NCI-H2081 treated with DMSO at 0.1 percent for 48 hours (cell line): ENCODE results near the gene PRAC1.
"Not testable (repeated sequence)": the region's sequence is repeated elsewhere in the genome, so short reads cannot be mapped to it uniquely, and the experiment has no call there.

ENCODE experiments used
- DNase-seq: peaks from one replicate; lab custom pipeline; 2025; lab: John Stamatoyannopoulos, UW

Gene PRAC1

GRCh38 chr17:48726916-48727286, 4.6 kb upstream of the PRAC1 start:
- DNase-seq = no peak

- DNase-seq = no peak
These were observed 4.0 kb upstream of the PRAC1 start for GRCh38 chr17:48726114-48726915.

- no peak for DNase-seq
These were observed 3.2 kb upstream of the PRAC1 start for GRCh38 chr17:48725288-48726064.

GRCh38 chr17:48725004-48725287, 2.6 kb upstream of the PRAC1 start:
- no peak for DNase-seq

GRCh38 chr17:48724251-48725003, 2.1 kb upstream of the PRAC1 start:
- DNase-seq = peak; percentile 35

- DNase-seq = no peak
These were observed 1.3 kb upstream of the PRAC1 start for GRCh38 chr17:48723423-48724250.

GRCh38 chr17:48722915-48723422, 651 bp upstream of the PRAC1 start, which contains the start of gene PRAC2:
Gene PRAC2, plus strand, starts transcription at chr17:48723185. Its CDS starts 1,226 bp downstream, at chr17:48724411.
- DNase-seq = no peak

GRCh38 chr17:48721009-48721402, 1.3 kb downstream of the PRAC1 start:
- DNase-seq = no peak

GRCh38 chr17:48720266-48721008, 1.9 kb downstream of the PRAC1 start:
- no peak for DNase-seq

- DNase-seq = no peak
These were observed 2.6 kb downstream of the PRAC1 start for GRCh38 chr17:48719642-48720265.

GRCh38 chr17:48718761-48719641, 3.3 kb downstream of the PRAC1 start:
- no peak for DNase-seq

- DNase-seq = no peak
These were observed 4.0 kb downstream of the PRAC1 start for GRCh38 chr17:48718227-48718760.

- no peak for DNase-seq
These were observed 4.7 kb downstream of the PRAC1 start for GRCh38 chr17:48717367-48718226.

GRCh38 chr17:48716549-48716948, 5.8 kb downstream of the PRAC1 start:
- DNase-seq = not testable (repeated sequence)

- DNase-seq = no peak
These were observed 6.6 kb downstream of the PRAC1 start for GRCh38 chr17:48715496-48716399.

- DNase-seq = no peak
These were observed 11.2 kb downstream of the PRAC1 start for GRCh38 chr17:48711128-48711527.
